HEK293T (cell line): ENCODE measurements around the gene TJAP1.

Source experiments
- SP1 ChIP-seq: fragments of 450-650 bp; IDR thresholded peaks from 2 replicates; pipeline ENCODE4 v1.6.1; 2017
- SUZ12 ChIP-seq: fragments of 450-650 bp; IDR thresholded peaks from 2 replicates; pipeline ENCODE4 v1.6.1; 2016; ENCODE audit warnings: mild to moderate bottlenecking

GRCh38 chr6:43515808-43516207 is 38.4 kb downstream of the TJAP1 start:
- TF ChIP-seq SUZ12 (no peak), SP1 (no peak)
